ENCODE data around the gene LRRC56.
A peak's percentile ranks its signal among the peaks of the same experiment; 100 is the strongest.
"Not testable (repeated sequence)": the region's sequence is repeated elsewhere in the genome, so short reads cannot be mapped to it uniquely, and the experiment has no call there.

LRRC56 gene

GRCh38 chr11:559712-560304 is 22.5 kb downstream of the LRRC56 start:
- no peak for DNase-seq

DNA sequence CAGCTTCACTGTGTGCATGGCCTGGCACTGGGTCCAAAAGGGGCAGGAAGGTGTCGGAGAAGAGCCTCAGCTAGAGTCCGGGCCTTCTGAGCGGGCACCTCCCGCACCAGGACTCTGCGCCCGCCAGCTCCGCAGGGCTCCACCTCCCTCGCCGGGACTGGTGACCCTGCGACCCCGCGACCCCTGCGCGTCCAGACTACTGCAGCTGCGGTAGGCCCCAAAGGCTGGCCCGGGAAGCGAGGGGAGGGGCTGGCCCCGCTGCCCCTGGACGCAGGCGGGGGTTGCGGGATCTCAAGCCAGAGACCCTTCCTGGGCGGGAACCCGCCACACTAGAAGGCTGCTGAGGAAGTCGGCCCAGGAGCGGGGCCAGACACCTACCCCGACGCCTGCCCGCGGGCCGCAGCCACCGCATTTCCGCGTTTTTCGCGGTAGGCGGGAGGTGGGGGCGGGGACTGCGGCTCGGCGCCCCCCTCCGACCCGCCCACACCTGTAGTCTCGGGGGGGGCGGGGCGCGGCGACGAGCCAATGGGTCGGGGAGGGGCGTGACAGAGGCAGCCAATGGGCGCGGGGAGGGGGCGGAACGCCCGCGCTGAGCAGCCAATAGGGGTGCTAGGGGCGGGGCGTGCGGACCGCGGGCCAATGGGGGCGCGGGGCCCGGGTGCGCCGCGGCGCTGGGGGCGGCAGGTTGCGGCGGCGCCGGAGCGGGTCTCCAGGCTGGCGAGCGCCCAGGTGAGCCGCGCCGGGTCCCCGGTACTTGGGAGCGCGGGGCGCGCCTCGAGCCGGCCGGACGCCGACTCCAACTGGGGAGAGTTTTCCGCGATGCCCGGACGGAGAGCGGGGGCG is 23.2 kb downstream of the LRRC56 start, which contains the start of the genes LMNTD2 and RASSF7:
LMNTD2 (minus strand) TSS at position 434 of the 843 bp plus-strand sequence; CDS start at position 412, 22 bp downstream.
RASSF7 (plus strand) TSS at position 666 of the 843 bp plus-strand sequence. CDS start 799 bp downstream, outside the sequence.
- DNase-seq, result peak; percentile 93 to 98 (median 95)

GRCh38 chr11:561148-562003 is 24.0 kb downstream of the LRRC56 start:
- peak in 2 of 3 donors; percentile 20 to 34 for DNase-seq

- DNase-seq, result no peak
These were observed 24.8 kb downstream of the LRRC56 start for GRCh38 chr11:562046-562645.

- no peak for DNase-seq
These were observed 25.9 kb downstream of the LRRC56 start for GRCh38 chr11:563066-563811.

DNA sequence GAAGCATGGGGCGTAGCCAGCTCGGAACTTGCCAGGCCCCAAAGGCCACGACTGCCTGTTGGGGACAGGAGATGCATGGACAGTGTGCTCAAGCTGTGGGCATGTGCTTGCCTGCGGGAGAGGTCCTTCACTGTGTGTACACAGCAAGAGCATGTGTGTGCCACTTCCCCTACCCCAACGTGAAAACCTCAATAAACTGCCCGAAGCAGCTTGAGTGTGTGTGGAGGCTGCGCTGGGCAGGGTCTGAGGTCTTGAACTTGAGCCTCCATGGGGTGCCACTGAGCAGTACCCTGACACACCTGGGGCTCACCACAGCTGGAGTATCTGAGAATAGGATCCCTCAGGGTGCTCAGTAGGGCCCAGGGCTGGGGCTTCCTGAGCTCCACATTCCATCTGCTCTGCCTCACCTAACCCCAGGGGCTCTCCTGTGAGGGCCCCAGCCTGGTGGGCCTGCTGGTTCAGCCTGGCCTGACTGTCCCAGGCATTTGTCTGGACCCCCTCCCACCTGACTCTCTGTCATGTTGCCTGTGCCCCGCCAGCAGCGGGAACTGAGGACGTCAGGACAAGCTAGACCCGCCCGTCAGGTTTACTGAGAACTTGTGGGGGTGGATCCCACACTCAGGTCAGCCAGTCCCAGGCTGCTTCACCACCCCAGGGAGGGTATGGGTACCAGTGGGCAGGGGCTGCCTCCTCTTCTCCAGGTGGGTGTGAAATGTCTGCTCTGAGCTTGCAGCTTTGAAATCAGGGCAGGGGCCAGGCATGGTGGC is 26.7 kb downstream of the LRRC56 start:
- DNase-seq, result no peak

DNA sequence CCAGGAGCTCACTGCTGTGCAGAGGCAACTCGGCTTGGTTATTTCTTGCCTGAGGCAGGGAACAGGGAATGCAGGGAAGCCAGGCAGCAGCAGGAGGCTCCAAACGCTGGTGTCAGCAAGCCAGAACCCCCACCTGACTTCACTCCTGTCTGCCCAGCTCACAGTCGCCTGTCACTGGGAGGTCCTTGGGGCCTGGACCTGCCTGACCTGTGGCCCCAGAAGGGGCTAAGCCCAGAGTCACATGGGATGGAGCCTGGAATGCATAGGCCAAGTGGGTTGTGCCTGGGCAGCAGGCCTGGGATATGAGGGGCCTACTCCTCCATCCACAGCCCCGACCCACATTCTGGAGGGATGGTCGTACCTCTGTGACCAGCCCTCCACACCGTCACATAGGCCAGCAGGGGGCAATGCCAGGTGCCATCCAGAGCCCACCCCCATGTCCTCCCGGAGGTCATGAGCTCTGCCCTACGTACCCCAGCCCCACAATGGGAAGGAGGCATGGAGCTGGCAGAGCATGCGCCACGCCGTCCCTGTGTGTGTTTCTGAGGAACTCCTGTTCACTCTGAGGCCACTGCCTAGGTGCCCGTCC is 28.7 kb downstream of the LRRC56 start:
- no peak for DNase-seq

GRCh38 chr11:567011-567628 is 29.8 kb downstream of the LRRC56 start:
- DNase-seq, result no peak

DNA sequence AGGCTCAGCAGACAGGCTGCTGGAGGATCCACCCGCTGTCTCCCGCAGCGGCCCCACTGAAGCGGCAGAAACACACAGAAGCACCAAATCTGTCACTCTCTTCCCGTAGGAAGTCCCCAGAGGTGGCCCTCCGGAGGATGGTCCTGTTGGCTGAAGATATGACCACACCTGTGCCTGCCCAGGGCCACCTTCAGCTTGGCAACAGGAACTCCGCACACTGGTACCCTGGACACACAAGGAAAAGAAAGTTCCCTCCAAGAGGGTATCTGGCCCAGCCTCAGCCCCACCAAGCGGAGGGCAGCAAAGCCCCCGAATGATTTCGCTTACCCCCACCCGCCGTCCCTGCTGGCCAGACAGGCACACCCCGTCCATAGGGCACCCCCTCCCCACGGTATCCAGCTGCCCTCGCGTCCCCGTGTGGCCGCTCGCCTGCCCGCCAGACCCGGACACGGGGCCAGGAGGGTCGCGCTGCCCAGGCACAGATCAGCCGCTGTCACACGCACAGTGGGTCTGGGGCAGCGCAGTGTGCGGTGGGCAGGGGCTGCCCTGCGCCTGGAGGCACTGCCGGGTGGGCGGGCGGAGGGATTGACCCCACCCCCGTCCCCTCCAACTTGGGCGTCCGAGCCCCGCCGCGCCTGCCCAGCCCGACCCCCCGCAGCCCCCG is 30.4 kb downstream of the LRRC56 start:
- no peak for DNase-seq

DNA sequence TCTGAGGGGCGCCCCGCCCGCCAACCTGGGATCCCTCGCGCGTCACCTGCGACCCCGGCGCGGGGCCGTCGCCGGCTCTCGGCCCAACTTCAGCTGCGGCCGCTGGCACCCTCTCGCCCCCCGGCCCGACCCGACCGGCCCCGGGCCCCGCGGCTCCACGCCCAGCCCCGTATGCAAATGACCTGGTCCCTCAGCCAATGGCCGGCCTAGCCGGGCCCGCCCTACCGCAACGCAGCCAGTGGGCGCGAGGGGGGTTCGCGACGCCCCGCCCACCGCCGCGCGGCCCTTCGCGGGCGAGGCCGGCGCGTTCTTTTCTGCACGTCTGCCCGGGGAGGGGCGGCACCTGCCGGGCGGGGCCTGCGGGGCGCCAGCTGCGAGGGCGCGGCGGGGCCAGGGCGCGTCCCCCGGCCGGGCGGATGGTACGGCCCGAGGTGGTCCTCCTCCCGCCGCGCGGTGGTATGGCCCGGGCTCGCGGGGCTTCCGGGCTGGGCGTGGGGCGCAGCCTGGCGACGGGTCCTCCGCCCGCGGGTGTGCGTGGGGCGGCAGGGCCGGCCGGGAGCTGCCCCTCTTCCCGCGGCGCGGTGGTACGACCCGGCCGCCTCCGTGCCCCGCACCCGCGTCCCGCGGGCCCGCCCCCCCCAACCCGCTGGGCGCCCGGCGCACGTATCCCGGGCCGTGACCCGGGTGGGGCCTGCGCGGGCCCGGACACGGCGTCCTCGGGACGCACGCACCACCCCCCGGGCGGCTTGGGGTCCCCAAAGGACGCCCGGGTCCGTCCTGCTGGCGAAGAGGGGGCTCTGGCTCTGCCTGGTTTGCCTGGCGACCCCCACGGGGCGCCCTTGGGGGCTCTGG is 31.2 kb downstream of the LRRC56 start:
- DNase-seq, result peak; percentile 94 to 98 (median 97)

DNA sequence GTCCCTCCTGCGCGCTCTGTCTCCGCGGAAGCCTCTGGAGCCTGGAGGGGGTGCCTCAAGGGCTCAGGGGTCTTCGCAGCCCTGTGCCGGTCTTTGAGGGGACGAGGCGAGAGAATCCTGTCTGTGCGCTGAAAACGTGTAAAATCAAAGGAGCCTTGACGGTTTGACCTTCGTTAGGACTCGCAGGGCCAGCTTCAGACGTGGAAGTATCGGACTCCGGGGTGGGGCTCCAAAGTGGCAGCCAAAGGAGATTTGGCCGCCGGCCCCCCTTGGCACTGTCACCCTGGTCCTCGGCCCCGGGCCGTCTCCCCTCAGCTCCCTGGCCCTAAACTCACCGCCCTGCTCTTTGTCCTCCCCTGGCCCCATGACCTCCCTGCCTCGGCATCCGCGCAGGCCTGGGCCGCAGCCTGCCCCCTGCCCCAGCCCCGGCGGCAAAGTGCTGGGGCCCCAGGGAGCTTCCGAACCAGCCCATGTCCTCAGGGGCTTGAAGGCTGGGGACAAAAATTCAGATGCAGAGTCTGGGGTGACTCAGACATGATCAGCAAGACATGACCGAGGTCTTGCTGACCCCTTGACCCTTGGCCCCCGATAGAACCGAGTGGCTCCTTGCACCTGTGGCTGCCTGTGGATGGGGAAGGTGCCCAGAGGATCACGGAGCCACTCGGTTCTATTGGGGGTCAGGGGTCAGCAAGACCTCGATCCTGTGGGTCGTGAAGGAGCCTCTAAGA is 32.0 kb downstream of the LRRC56 start:
- DNase-seq, result no peak

DNA sequence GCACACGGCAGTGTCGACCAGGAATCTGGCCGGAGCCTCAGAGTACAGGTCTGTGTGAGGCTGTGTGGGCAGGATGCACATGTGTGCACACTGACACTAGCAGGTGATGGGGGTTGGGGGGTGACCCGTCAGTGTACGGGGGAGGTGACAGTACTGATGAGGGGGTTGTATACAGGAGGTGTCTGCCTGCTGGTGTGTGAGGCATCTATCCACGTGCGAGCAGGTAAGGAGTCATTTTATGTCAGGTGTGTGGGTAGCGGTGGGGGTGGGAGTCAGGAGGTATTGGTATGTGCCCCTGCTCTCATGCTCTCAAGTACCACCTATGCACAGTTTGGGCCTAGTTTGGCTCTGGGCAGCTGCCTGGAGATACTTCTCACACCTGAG is 34.5 kb downstream of the LRRC56 start:
- no peak for DNase-seq

- DNase-seq, result no peak
These were observed 35.9 kb downstream of the LRRC56 start for GRCh38 chr11:573146-573759.

DNA sequence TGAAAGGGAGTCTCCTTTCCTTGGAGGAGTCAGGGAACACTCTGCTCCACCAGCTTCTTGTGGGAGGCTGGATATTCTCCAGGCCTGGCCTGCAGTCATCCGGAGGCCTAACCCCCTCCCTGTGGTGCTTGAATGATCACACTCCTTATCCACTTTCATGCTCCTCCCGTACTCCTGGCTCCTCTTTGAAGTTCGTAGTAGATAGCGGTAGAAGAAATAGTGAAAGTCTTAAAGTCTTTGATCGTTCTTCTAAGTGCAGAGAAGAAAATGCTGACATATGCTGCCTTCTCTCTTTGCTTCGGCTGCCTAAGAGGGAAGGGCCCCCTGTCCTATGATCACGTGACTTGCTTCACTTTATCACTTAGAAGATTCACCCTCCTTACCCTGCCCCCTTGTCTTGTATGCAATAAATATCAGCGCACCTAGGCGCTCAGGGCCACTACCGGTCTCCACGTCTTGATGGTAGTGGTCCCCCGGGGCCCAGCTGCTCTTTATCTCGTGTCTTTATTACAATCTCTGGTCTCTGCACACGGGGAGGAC is 36.8 kb downstream of the LRRC56 start:
- not testable (repeated sequence) for DNase-seq

DNA sequence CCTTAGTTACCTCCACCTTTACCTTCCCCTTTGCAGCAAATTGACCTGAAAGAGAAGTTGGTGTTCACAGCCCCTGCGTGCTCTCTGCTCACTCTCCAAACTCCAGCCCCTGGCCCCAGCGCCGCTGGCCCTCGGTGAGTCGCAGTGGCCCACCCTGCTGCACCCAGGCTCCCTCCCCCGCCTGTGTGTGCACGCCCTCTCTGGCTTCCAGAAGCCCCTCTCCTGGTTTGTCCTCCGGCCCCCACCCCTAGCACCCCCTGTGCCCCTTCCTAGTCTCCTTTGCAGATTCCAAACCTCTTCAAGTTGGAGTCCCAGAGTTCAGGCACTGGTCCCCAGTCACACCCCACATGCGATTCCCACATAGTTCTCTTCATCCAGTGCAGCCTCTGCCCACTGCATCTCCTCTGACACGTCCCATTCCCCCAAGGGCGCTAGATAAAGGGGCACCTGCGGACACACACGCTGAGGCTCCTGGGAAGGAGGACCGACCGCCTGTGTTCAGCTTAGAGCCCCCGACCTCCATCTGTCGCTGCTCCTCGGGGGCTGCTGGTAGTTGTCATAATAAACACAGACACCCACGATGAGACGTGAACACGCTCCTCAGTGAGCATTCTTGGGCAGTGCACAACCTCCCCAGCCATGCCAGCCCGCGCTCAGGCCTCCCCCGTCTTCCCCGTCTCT is 37.4 kb downstream of the LRRC56 start:
- DNase-seq, result peak in 1 of 3 donors; percentile 37

GRCh38 chr11:575313-575995 is 38.1 kb downstream of the LRRC56 start:
- peak in 1 of 3 donors; percentile 24 for DNase-seq

Measured in suppressor macrophage treated with lipopolysaccharide for 1 hour (primary cell).